ENCODE data around the gene SFMBT2.

SFMBT2 gene

GRCh38 chr10:7136016-7136415, 274.8 kb downstream of the SFMBT2 start:
- DNase-seq (ENCODE audit: low spot score), result no peak

GRCh38 chr10:7135188-7135587, 275.6 kb downstream of the SFMBT2 start:
- DNase-seq (ENCODE audit: low spot score), result no peak

GRCh38 chr10:7134448-7134847, 276.4 kb downstream of the SFMBT2 start:
- no peak for DNase-seq (ENCODE audit: low spot score)

- DNase-seq (ENCODE audit: low spot score), result no peak
Observed at GRCh38 chr10:7133958-7134357, 276.9 kb downstream of the SFMBT2 start.

DNA sequence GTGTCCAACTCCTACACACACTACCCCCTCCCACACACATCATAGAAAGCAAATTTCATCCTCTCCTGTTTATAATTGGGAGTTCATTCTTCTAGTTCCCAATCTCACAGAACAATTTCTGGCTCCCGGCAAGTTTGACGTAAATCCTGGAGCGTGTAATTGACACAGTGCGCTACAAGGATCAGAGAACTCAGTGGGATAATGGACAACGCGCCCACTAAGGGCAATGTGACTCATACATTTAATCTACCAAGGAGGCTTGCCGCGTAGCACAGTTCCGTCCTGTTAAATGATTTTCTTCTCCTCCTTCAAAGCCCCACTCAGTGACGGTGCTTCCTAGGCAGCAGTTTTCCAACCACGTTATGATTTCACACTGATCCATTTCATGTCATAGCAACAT, 277.6 kb downstream of the SFMBT2 start:
- DNase-seq (ENCODE audit: low spot score), result no peak

- DNase-seq (ENCODE audit: low spot score), result no peak
Observed at GRCh38 chr10:7130191-7130911, 280.5 kb downstream of the SFMBT2 start.

DNA sequence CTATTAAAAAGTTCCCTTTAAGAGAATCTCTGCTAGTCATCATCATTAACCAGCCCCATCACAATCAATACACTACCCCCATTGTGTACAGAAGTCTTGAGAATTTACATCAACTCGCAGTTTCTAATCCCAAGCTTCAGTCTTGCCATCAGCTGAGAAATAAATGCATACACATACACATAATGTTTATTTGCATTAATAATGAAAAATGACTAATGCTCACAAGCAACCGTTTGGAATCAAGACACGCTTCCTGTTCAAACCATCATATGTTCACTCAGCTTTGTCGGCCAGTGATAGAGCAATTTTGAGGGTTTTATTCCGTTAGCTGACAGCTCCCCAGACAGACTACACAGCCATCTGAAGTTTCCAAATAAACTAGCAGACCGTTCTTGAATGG, 287.1 kb downstream of the SFMBT2 start:
- no peak for DNase-seq (ENCODE audit: low spot score)

GRCh38 chr10:7122561-7122960, 288.3 kb downstream of the SFMBT2 start:
- no peak for DNase-seq (ENCODE audit: low spot score)

- DNase-seq (ENCODE audit: low spot score), result peak; percentile 80
Observed at GRCh38 chr10:7121154-7121797, 289.6 kb downstream of the SFMBT2 start.

DNA sequence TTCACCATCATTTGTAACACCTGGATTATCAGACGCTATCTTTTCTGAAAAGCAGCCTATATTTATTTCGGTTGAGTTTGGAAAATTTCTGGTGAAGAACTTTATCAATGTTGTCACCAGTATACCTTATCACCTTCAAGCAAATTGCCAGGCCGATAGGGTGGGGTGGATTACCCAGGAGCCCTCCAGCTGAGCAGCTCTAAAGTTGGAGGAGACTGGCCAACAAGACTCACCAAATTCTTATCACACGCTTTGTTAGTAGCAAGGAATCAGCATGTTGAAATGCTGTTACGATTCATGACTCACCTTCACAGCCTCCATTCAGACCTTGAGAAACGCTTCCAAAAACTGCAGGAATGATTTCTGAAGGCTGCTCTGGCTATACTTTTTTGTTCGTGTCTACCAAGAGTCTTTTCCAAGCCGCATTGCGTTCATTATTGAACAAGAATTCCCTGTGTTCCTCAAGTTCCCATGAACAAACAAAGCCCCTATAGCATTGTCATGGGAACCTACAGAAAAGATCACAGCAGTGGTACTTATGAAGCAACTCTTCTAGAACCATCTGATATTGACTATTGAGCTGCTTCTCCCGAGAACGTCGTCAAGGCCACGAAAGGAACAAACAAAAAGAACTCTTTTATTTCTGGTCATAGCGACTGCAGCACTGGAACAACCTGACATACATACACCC, 291.4 kb downstream of the SFMBT2 start:
- DNase-seq (ENCODE audit: low spot score), result no peak

GRCh38 chr10:7117806-7118674, 292.8 kb downstream of the SFMBT2 start:
- DNase-seq (ENCODE audit: low spot score), result no peak

DNA sequence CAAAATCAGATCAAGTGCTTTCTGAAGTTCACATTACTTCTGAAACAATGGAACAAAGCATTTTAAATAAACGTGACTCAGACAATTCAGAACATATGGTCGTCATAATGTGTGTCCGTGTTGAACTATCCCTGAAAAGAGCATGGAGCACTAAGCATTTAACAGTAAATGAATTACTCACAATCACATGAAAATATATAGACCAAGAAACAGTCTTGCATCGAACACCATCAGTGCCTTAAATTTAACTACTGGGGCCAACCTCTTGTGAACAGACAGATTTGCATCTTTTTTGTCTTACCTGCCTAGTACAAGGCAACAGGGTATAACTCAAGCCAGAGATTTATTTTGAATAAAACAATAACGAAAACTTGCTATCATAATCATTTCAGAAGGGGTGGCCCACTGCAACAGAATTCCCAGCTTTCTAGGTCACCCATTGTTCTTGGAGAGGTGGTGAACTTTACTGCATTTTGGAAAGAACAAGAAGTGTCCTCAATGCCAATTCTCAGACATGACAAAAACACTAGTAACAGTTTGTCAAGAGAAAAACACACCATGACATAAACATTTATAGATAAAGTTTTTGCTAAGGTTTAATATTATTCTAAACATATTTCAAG, 293.5 kb downstream of the SFMBT2 start:
- DNase-seq (ENCODE audit: low spot score), result no peak

GRCh38 chr10:7111561-7111960, 299.3 kb downstream of the SFMBT2 start:
- DNase-seq (ENCODE audit: low spot score), result no peak

DNA sequence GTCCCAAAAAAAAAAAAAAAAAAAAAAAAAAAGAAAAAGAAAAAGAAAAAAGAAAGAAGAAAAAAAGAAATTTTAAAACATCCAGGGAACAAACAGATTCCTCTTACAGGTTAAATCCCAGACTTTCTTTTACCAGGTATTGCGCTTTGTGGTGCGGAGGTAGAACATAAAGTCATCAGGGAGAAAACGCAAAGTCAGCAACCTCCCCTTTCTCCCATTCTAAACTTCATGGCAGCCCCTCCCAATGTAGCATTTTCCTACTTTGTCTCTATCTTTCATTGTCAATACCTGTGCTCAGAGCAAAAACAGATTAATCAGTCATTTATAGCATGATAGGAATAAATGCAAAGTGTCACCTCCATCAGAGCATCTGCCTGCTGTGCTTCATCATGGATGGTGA, 299.7 kb downstream of the SFMBT2 start:
- no peak for DNase-seq (ENCODE audit: low spot score)
